ENCODE measurements around the gene ARL4A. TPM values are rescaled to one million over a fixed set of nuclear protein-coding genes. Genes with fewer than 3 reads are reported as not detected.
"Not testable (repeated sequence)": the region's sequence is repeated elsewhere in the genome, so short reads cannot be mapped to it uniquely, and the experiment has no call there.

ARL4A gene
- total RNA-seq, 2 experiments from 2014 or later = 11.3 to 12.7 TPM

GRCh38 chr7:12647364-12648219 is 39.8 kb upstream of the ARL4A start:
- Mint-ChIP-seq H3K36me3 (no peaks in the 10 kb centered on the region), H3K4me3 (no peak overlapping the region), H3K27me3 (no peaks in the 10 kb centered on the region), H3K9me3 (no peaks in the 10 kb centered on the region), H3K27ac (no peak overlapping the region), H3K4me1 (ENCODE audit: low read depth) (no peaks in the 10 kb centered on the region)
- CTCF ChIA-PET = interaction anchor here (0.6 kb wide), 1 partner anchor 13 kb away, joined by 3 read pairs; no protein-coding TSS in a partner anchor
- no peak for DNase-seq
- POLR2A ChIA-PET = no interaction called here
- intact Hi-C loops (cut with micrococcal nuclease) = no loop called here

DNA sequence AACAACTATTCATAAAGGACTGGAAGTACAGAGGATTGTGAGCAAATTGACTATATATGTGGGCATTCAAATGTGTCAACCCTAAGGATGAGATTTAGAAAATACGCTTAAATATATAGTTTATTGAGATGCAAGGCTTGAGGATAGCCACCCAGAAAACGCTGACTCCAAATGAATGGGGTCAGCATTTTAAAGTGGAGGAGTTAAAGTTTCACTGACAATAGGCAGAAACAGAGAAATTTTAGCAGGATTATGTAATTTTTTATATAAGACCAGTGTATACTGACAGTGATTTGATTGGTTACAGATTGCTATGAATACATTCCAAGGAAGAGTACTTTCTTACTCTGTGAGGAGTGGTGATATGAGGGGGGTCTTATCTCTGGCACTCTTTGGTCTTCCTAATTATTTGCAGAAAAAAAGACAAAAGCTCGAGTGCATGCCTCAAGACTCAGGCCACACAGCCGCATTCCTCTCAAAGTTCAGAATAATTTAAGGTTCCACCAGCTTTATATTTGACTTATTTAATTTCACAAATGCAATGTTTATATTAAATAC is 38.6 kb upstream of the ARL4A start:
- POLR2A ChIA-PET = no interaction called here
- Mint-ChIP-seq H3K36me3 (no peaks in the 10 kb centered on the region), H3K4me3 (no peak overlapping the region), H3K9me3 (no peaks in the 10 kb centered on the region), H3K27ac (no peak overlapping the region), H3K27me3 (no peaks in the 10 kb centered on the region), H3K4me1 (ENCODE audit: low read depth) (no peaks in the 10 kb centered on the region)
- CTCF ChIA-PET = no interaction called here
- DNase-seq = no peak
- intact Hi-C loops (cut with micrococcal nuclease) = no loop called here

GRCh38 chr7:12649348-12649747 is 38.1 kb upstream of the ARL4A start:
- Mint-ChIP-seq H3K4me3 (no peak overlapping the region), H3K27ac (no peak overlapping the region), H3K27me3 (no peaks in the 10 kb centered on the region), H3K4me1 (ENCODE audit: low read depth) (no peaks in the 10 kb centered on the region), H3K36me3 (no peaks in the 10 kb centered on the region), H3K9me3 (no peaks in the 10 kb centered on the region)
- intact Hi-C loops (cut with micrococcal nuclease) = no loop called here
- no peak for DNase-seq
- ChIA-PET CTCF (no interaction called here), POLR2A (no interaction called here)

DNA sequence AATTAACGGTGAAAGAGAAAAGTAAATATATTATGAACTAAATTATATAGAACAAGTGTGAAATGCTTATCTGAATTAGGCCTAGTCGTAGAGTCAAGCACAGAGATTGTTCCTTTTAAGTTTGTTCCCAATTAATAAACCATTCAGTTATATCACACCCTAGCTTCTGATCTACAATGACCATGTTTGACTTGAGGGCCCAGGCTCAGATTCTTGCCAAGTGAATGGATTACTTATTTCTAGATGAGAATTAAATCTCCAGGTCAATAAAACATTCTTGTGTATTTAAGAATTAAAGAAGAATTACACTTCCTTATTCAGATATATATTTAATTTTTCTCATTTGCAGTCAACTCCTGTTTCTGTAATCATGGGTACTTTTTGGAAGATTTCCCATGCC is 37.4 kb upstream of the ARL4A start:
- H3K36me3 Mint-ChIP-seq = no peaks in the 10 kb centered on the region
- intact Hi-C loops (cut with micrococcal nuclease) = no loop called here
- no peak for DNase-seq
- no peak overlapping the region for H3K27ac Mint-ChIP-seq
- ChIA-PET POLR2A (no interaction called here), CTCF (no interaction called here)
- H3K9me3 Mint-ChIP-seq = no peaks in the 10 kb centered on the region
- no peaks in the 10 kb centered on the region for H3K4me1 Mint-ChIP-seq (ENCODE audit: low read depth)
- H3K4me3 Mint-ChIP-seq = no peak overlapping the region
- no peaks in the 10 kb centered on the region for H3K27me3 Mint-ChIP-seq

GRCh38 chr7:12653110-12653509 is 34.3 kb upstream of the ARL4A start:
- Mint-ChIP-seq H3K36me3 (no peaks in the 10 kb centered on the region), H3K27me3 (no peaks in the 10 kb centered on the region), H3K27ac (no peak overlapping the region), H3K4me3 (no peak overlapping the region), H3K9me3 (no peaks in the 10 kb centered on the region), H3K4me1 (ENCODE audit: low read depth) (no peaks in the 10 kb centered on the region)
- DNase-seq = no peak
- POLR2A ChIA-PET = no interaction called here
- CTCF ChIA-PET = interaction anchor here (0.5 kb wide), 1 partner anchor 115 kb away, joined by 4 read pairs; no protein-coding TSS in a partner anchor
- intact Hi-C loops (cut with micrococcal nuclease) = no loop called here

- Mint-ChIP-seq H3K36me3 (no peaks in the 10 kb centered on the region), H3K4me1 (ENCODE audit: low read depth) (no peaks in the 10 kb centered on the region), H3K4me3 (no peak overlapping the region), H3K9me3 (no peaks in the 10 kb centered on the region), H3K27ac (no peak overlapping the region), H3K27me3 (no peaks in the 10 kb centered on the region)
- ChIA-PET POLR2A (no interaction called here), CTCF (interaction anchor here (0.5 kb wide), 1 partner anchor 115 kb away, joined by 4 read pairs; no protein-coding TSS in a partner anchor)
- no peak for DNase-seq
- intact Hi-C loops (cut with micrococcal nuclease) = no loop called here
Measured at GRCh38 chr7:12653518-12653917, 33.9 kb upstream of the ARL4A start.

GRCh38 chr7:12655161-12655560 is 32.3 kb upstream of the ARL4A start:
- H3K9me3 Mint-ChIP-seq = no peaks in the 10 kb centered on the region
- no peaks in the 10 kb centered on the region for H3K36me3 Mint-ChIP-seq
- DNase-seq = no peak
- no peaks in the 10 kb centered on the region for H3K4me1 Mint-ChIP-seq (ENCODE audit: low read depth)
- ChIA-PET POLR2A (no interaction called here), CTCF (no interaction called here)
- H3K27ac Mint-ChIP-seq = no peak overlapping the region
- no peaks in the 10 kb centered on the region for H3K27me3 Mint-ChIP-seq
- H3K4me3 Mint-ChIP-seq = no peak overlapping the region
- intact Hi-C loops (cut with micrococcal nuclease) = no loop called here

- CTCF ChIA-PET; POLR2A ChIA-PET; intact Hi-C loops (cut with micrococcal nuclease); H3K27me3 Mint-ChIP-seq; H3K4me3 Mint-ChIP-seq; DNase-seq; H3K9me3 Mint-ChIP-seq; H3K36me3 Mint-ChIP-seq; H3K4me1 Mint-ChIP-seq (ENCODE audit: low read depth); H3K27ac Mint-ChIP-seq: not testable (repeated sequence)
Measured at GRCh38 chr7:12660423-12660822, 27.0 kb upstream of the ARL4A start.

- CTCF ChIA-PET, POLR2A ChIA-PET, H3K4me3 Mint-ChIP-seq: not testable (repeated sequence)
Measured at GRCh38 chr7:12660986-12661385, 26.4 kb upstream of the ARL4A start.

GRCh38 chr7:12661581-12661980 is 25.9 kb upstream of the ARL4A start:
- Mint-ChIP-seq H3K36me3 (no peaks in the 10 kb centered on the region), H3K4me1 (ENCODE audit: low read depth) (no peaks in the 10 kb centered on the region), H3K9me3 (no peaks in the 10 kb centered on the region), H3K27ac (no peak overlapping the region), H3K27me3 (no peaks in the 10 kb centered on the region), H3K4me3 (no peak overlapping the region)
- POLR2A ChIA-PET = no interaction called here
- CTCF ChIA-PET = no interaction called here
- intact Hi-C loops (cut with micrococcal nuclease) = no loop called here
- DNase-seq = no peak

More at GRCh38 chr7:12660986-12661385, 26.4 kb upstream of the ARL4A start:
- H3K27ac Mint-ChIP-seq; H3K36me3 Mint-ChIP-seq; H3K27me3 Mint-ChIP-seq; H3K4me1 Mint-ChIP-seq (ENCODE audit: low read depth); DNase-seq; H3K9me3 Mint-ChIP-seq; intact Hi-C loops (cut with micrococcal nuclease): not testable (repeated sequence)

DNA sequence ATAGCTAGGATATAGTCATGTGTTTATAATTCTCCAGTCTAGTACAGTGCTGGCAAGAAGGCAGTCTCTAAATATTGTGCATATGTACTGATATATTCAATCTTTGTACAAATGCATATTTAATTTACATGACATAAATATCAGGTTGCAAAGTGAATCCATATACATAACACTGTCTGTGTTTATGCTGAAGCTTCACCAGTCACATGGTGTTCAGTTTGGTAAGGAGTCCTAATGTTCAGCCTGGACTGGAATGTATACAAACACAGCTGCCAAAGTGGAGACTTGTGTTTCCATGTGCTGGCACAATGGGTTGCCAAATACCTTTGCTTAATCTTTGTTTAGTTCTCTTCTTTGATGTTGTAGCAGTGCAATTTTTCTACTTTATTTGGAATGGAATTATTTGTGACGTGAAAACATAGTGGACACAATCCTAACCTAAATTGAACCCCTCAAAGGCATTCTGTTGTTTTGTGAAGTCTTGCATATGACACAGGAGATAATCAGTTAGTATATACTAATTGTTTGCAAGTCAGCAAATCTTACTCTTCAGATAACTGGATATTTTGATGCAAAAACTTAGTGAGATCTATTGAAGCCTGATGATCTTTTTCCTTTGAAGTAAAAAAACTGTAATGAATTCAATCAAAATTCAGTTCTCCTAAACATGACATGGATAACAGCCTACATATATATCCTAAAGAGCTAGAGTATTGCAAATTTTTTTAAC is 17.3 kb upstream of the ARL4A start:
- CTCF ChIA-PET = no interaction called here
- H3K36me3 Mint-ChIP-seq = no peaks in the 10 kb centered on the region

GRCh38 chr7:12670743-12671520 is 16.5 kb upstream of the ARL4A start:
- Mint-ChIP-seq H3K27me3 (no peaks in the 10 kb centered on the region), H3K4me3 (no peak overlapping the region), H3K9me3 (no peaks in the 10 kb centered on the region), H3K4me1 (ENCODE audit: low read depth) (peaks cover 12% of the 10 kb centered on the region), H3K36me3 (no peaks in the 10 kb centered on the region), H3K27ac (no peak overlapping the region)
- CTCF ChIA-PET = no interaction called here
- DNase-seq = no peak
- POLR2A ChIA-PET = no interaction called here
- intact Hi-C loops (cut with micrococcal nuclease) = loop anchor here (10.0 kb wide), 3 partner anchors 214 to 384 kb away; no protein-coding TSS in a partner anchor

More for the DNA sequence above, 17.3 kb upstream of the ARL4A start:
- intact Hi-C loops (cut with micrococcal nuclease) = loop anchor here (10.0 kb wide), 3 partner anchors 215 to 385 kb away; no protein-coding TSS in a partner anchor
- Mint-ChIP-seq H3K27me3 (no peaks in the 10 kb centered on the region), H3K27ac (no peak overlapping the region), H3K4me3 (no peak overlapping the region), H3K9me3 (no peaks in the 10 kb centered on the region), H3K4me1 (ENCODE audit: low read depth) (peaks cover 10% of the 10 kb centered on the region)
- DNase-seq = no peak
- POLR2A ChIA-PET = no interaction called here

Data from activated CD4-positive, alpha-beta memory T cell treated with anti-CD3 and anti-CD28 coated beads for 36 hours (primary cell).